Liver (tissue), 9 donors: ENCODE measurements around the gene OARD1. TPM values are rescaled to one million over a fixed set of nuclear protein-coding genes. Genes with fewer than 3 reads are reported as not detected.

Source experiments
- DNase-seq: peaks from one replicate; pipeline ENCODE4 v3.0.0-alpha.2; 2017; ENCODE audit warnings: low spot score
- H3K27ac ChIP-seq, 2 donors: one replicate each; pipeline ENCODE4 v1.7.0; 2013; ENCODE audit warnings: inconsistent platforms in 2 of 2, low read length in 2 of 2, control low read depth in 1 of 2, low read depth in 1 of 2, mild to moderate bottlenecking in 1 of 2
- H3K27me3 ChIP-seq, 4 donors: one replicate each; pipeline versions ENCODE4 v1.6.1 to v1.7.0; 2013; ENCODE audit warnings: low read length in 3 of 4, inconsistent platforms in 1 of 4, mild to moderate bottlenecking in 1 of 4, moderate library complexity in 1 of 4; ENCODE audit not compliant: control insufficient read depth in 4 of 4, insufficient read depth in 4 of 4
- H3K36me3 ChIP-seq, 4 donors: one replicate each; pipeline versions ENCODE4 v1.6.1 to v1.7.0; 2013; ENCODE audit warnings: low read length in 3 of 4, mild to moderate bottlenecking in 3 of 4, low read depth in 1 of 4, moderate library complexity in 1 of 4; ENCODE audit not compliant: control insufficient read depth in 4 of 4, insufficient read depth in 3 of 4
- H3K4me1 ChIP-seq, 4 donors: one replicate each; pipeline versions ENCODE4 v1.6.1 to v1.7.0; 2013; ENCODE audit warnings: low read length in 3 of 4, mild to moderate bottlenecking in 3 of 4, moderate library complexity in 1 of 4; ENCODE audit not compliant: control insufficient read depth in 4 of 4, insufficient read depth in 4 of 4
- H3K4me3 ChIP-seq, 3 donors: one replicate each; pipeline versions ENCODE4 v1.6.1 to v1.7.0; 2013; ENCODE audit warnings: low read length in 3 of 3, control low read depth in 1 of 3, low read depth in 1 of 3, mild to moderate bottlenecking in 1 of 3
- H3K9ac ChIP-seq, 2 donors: one replicate each; pipeline ENCODE4 v1.7.0; 2013; ENCODE audit warnings: low read length in 2 of 2, mild to moderate bottlenecking in 2 of 2, moderate library complexity in 2 of 2, control low read depth in 1 of 2, low read depth in 1 of 2
- H3K9me3 ChIP-seq, 4 donors: one replicate each; pipeline versions ENCODE4 v1.6.1 to v1.7.0; 2013; ENCODE audit warnings: low read length in 3 of 4; ENCODE audit not compliant: control insufficient read depth in 4 of 4
- ATF3 ChIP-seq: IDR thresholded peaks from 2 replicates; pipeline ENCODE4 v1.6.1; 2016; ENCODE audit warnings: antibody characterized with exemption
- EGR1 ChIP-seq, 2 donors: IDR thresholded peaks; 2 replicates each; pipeline ENCODE4 v1.6.1; 2016 to 2018; ENCODE audit warnings: antibody characterized with exemption in 2 of 2, low read depth in 2 of 2
- FOXA1 ChIP-seq: IDR thresholded peaks from 2 replicates; pipeline ENCODE4 v1.6.1; 2016; ENCODE audit warnings: antibody characterized with exemption
- FOXA2 ChIP-seq: IDR thresholded peaks from 2 replicates; pipeline ENCODE4 v1.6.1; 2016; ENCODE audit warnings: antibody characterized with exemption
- GABPA ChIP-seq, 2 donors: IDR thresholded peaks in 1 of 2; conservative IDR thresholded peaks in 1 of 2; 2 replicates each; pipeline ENCODE4 v1.6.1; 2016; ENCODE audit warnings: antibody characterized with exemption in 2 of 2, mild to moderate bottlenecking in 1 of 2, moderate library complexity in 1 of 2
- HNF4A ChIP-seq, 2 donors: conservative IDR thresholded peaks; 2 replicates each; pipeline ENCODE4 v1.6.1; 2016; ENCODE audit warnings: antibody characterized with exemption in 2 of 2, mild to moderate bottlenecking in 2 of 2
- HNF4G ChIP-seq: IDR thresholded peaks from 2 replicates; pipeline ENCODE4 v1.6.1; 2016; ENCODE audit warnings: antibody characterized with exemption
- JUND ChIP-seq, 2 donors: IDR thresholded peaks; 2 replicates each; pipeline ENCODE4 v1.6.1; 2016; ENCODE audit warnings: antibody characterized with exemption in 2 of 2
- MAX ChIP-seq: IDR thresholded peaks from 2 replicates; pipeline ENCODE4 v1.6.1; 2016; ENCODE audit warnings: antibody characterized with exemption
- NR2F2 ChIP-seq: IDR thresholded peaks from 2 replicates; pipeline ENCODE4 v1.6.1; 2016; ENCODE audit warnings: antibody characterized with exemption
- RAD21 ChIP-seq, 2 donors: IDR thresholded peaks; 2 replicates each; pipeline ENCODE4 v1.6.1; 2016; ENCODE audit warnings: antibody characterized with exemption in 2 of 2, mild to moderate bottlenecking in 2 of 2
- REST ChIP-seq: IDR thresholded peaks from 2 replicates; pipeline ENCODE4 v1.6.1; 2016; ENCODE audit warnings: antibody characterized with exemption, mild to moderate bottlenecking
- RXRA ChIP-seq, 2 donors: IDR thresholded peaks; 2 replicates each; pipeline ENCODE4 v1.6.1; 2017 to 2018; ENCODE audit warnings: antibody characterized with exemption in 2 of 2, mild to moderate bottlenecking in 1 of 2
- SP1 ChIP-seq: IDR thresholded peaks from 2 replicates; pipeline ENCODE4 v1.6.1; 2018; ENCODE audit warnings: antibody characterized with exemption, mild to moderate bottlenecking
- TAF1 ChIP-seq: conservative IDR thresholded peaks from 2 replicates; pipeline ENCODE4 v1.6.1; 2016; ENCODE audit warnings: antibody characterized with exemption, mild to moderate bottlenecking
- YY1 ChIP-seq: IDR thresholded peaks from 2 replicates; pipeline ENCODE4 v1.6.1; 2016; ENCODE audit warnings: antibody characterized with exemption, mild to moderate bottlenecking
- ZBTB33 ChIP-seq: IDR thresholded peaks from 2 replicates; pipeline ENCODE4 v1.6.1; 2016; ENCODE audit warnings: antibody characterized with exemption
- WGBS: extraction: QIAGEN DNeasy Blood & Tissue Kit; methylation state at CpG from one replicate; pipeline ENCODE4 v1.1.7; 2013; 5-methylcytosine and 5-hydroxymethylcytosine counted together
- polyA plus RNA-seq, 2 donors: library from polyadenylated mRNA; stranded (reverse) in 1 of 2; unstranded in 1 of 2; fragments of 200-250 nt in 1 of 2; fragments of >200 nt in 1 of 2; fragmentation: Nextera tagmentation in 1 of 2; extraction: Ambion mirVana in 1 of 2; gene quantifications; one replicate each; pipeline versions ENCODE4 v1.2.1 to v1.2.3, GENCODE V29; 2013 to 2015
- total RNA-seq, 2 donors: library from RNA; depleted of rRNA; stranded (reverse); fragments of >200 nt; gene quantifications; one replicate each; pipeline ENCODE4 v1.2.3, GENCODE V29; 2014
- TF ChIP-seq, protein P1 (sequence below): fragments of 150-350 bp; IDR thresholded peaks from 2 replicates; pipeline ENCODE4 v1.5.1; 2017; ENCODE audit warnings: improper control_type of control experiment, low read depth, low read length; ENCODE audit not compliant: missing input control
- donor health status: healthy.
- donor health status: healthy.
- donor health status: healthy.
- donor health status: healthy.
- donor health status: healthy.

The OARD1 gene
- total and polyA plus RNA-seq, 4 donors: 20.1 to 28.6 (median 23.0) TPM

- TF ChIP-seq FOXA1 (no peak), RAD21 (IDR thresholded peaks at IDR 0.05) (no peak)
Observed at GRCh38 chr6:41033776-41034175, 38.4 kb downstream of the OARD1 start (continued).

GRCh38 chr6:41032830-41033229 lies 39.3 kb downstream of the OARD1 start:
- H3K4me3 ChIP-seq: no peak overlapping the region
- DNase-seq: no peak
- WGBS: 96% methylated on average over 15 of the region's 15 CpGs
- H3K9me3 ChIP-seq: no peaks in the 10 kb centered on the region
- no peak overlapping the region for H3K27ac ChIP-seq
- TF ChIP-seq NR2F2 (no peak), FOXA2 (no peak)
- TF ChIP-seq, protein P1, sequence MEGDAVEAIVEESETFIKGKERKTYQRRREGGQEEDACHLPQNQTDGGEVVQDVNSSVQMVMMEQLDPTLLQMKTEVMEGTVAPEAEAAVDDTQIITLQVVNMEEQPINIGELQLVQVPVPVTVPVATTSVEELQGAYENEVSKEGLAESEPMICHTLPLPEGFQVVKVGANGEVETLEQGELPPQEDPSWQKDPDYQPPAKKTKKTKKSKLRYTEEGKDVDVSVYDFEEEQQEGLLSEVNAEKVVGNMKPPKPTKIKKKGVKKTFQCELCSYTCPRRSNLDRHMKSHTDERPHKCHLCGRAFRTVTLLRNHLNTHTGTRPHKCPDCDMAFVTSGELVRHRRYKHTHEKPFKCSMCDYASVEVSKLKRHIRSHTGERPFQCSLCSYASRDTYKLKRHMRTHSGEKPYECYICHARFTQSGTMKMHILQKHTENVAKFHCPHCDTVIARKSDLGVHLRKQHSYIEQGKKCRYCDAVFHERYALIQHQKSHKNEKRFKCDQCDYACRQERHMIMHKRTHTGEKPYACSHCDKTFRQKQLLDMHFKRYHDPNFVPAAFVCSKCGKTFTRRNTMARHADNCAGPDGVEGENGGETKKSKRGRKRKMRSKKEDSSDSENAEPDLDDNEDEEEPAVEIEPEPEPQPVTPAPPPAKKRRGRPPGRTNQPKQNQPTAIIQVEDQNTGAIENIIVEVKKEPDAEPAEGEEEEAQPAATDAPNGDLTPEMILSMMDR: no peak
- peaks cover 12 to 40% (median 31%) of the 10 kb centered on the region in 4 donors for H3K4me1 ChIP-seq
- H3K9ac ChIP-seq: no peak overlapping the region
- H3K27me3 ChIP-seq: no peaks in the 10 kb centered on the region
- H3K36me3 ChIP-seq: peaks cover 9 to 40% (median 20%) of the 10 kb centered on the region in 4 donors

- no peaks in the 10 kb centered on the region for H3K27me3 ChIP-seq
- DNase-seq: no peak
- H3K9ac ChIP-seq: no peak overlapping the region
- H3K27ac ChIP-seq: peak overlapping the region in 1 of 2 donors; percentile 14
- H3K9me3 ChIP-seq: no peaks in the 10 kb centered on the region
- 68% methylated on average over 13 of the region's 13 CpGs for WGBS
- peaks cover 8 to 30% (median 14%) of the 10 kb centered on the region in 4 donors for H3K36me3 ChIP-seq
- H3K4me1 ChIP-seq: peaks cover 2 to 13% (median 10%) of the 10 kb centered on the region in 4 donors
- TF ChIP-seq SP1: no peak
- no peak for TF ChIP-seq RXRA (IDR thresholded peaks at IDR 0.05)
- TF ChIP-seq YY1: no peak
- no peak for TF ChIP-seq ATF3
- TF ChIP-seq, protein P1: no peak
- no peak for TF ChIP-seq FOXA2
- TF ChIP-seq REST: no peak
- TF ChIP-seq ZBTB33: no peak
- TF ChIP-seq JUND (IDR thresholded peaks at IDR 0.05): no peak
- TF ChIP-seq NR2F2: no peak
- no peak for TF ChIP-seq GABPA (IDR thresholded peaks at IDR 0.05 in 1 of 2, conservative IDR thresholded peaks at IDR 0.05 in 1 of 2)
- TF ChIP-seq HNF4G: no peak
- no peak for TF ChIP-seq EGR1 (IDR thresholded peaks at IDR 0.05; ENCODE audit: low read depth in 2 of 2)
- no peak for TF ChIP-seq FOXA1
- TF ChIP-seq MAX: no peak
- TF ChIP-seq TAF1: no peak
- no peak for TF ChIP-seq HNF4A (conservative IDR thresholded peaks at IDR 0.05)
- TF ChIP-seq RAD21 (IDR thresholded peaks at IDR 0.05): no peak
- H3K4me3 ChIP-seq: peak overlapping the region in 1 of 3 donors; percentile 23
Observed at GRCh38 chr6:41028561-41029412, 43.4 kb downstream of the OARD1 start.
